SIG-M5 treated with dmso at 0.1 percent for 504 hours (cell line): ENCODE measurements around the gene SLC25A41.

ENCODE experiments used
- DNase-seq: peaks from one replicate; lab custom pipeline; 2025; ENCODE audit not compliant: unreplicated experiment; lab: John Stamatoyannopoulos, UW

Gene SLC25A41

DNA sequence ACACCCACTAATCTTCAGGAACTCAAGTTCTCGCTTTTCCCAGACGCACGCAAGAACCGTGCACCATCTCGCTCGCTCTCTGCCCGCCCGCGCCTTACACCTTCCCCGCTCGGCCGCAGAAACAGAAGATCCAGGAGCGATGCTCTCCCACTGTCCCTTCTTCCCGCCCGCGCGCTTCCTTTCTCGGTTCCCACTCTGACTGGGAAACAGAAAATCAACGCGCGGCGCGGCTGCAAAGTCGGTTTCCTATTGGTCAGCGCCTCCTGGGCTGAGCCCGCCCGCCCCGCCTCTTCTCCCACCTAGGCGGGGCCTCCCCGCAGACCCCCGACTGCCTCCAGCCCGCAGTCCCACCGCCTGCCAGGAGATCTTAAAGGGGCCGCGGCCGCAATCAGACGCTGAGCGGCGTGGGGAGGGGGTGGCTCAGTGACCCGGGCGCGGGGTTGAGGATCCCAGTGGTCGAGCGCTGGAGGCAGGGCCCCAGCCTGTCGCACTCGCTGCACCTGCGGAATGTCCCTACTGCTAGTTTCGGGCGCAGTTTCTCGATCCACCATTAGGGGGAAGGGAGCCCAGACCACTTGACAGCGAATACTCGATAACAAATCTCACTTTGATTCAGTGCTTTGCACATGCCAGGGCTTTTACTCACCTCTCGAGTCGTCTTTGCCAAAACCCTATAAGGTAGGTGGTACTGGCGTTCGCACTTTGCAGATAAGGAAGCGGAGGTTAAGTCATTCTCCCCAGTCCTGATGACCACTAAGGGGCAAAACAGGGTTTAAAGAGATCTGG, 26.7 kb upstream of the SLC25A41 start:
- DNase-seq: peak; percentile 98

GRCh38 chr19:6459262-6460098, 25.9 kb upstream of the SLC25A41 start, which contains the start of gene SLC25A23:
TSS of gene SLC25A23 (minus strand) at chr19:6459792. CDS start at chr19:6459628, 164 bp downstream.
- peak; percentile 56 for DNase-seq

DNA sequence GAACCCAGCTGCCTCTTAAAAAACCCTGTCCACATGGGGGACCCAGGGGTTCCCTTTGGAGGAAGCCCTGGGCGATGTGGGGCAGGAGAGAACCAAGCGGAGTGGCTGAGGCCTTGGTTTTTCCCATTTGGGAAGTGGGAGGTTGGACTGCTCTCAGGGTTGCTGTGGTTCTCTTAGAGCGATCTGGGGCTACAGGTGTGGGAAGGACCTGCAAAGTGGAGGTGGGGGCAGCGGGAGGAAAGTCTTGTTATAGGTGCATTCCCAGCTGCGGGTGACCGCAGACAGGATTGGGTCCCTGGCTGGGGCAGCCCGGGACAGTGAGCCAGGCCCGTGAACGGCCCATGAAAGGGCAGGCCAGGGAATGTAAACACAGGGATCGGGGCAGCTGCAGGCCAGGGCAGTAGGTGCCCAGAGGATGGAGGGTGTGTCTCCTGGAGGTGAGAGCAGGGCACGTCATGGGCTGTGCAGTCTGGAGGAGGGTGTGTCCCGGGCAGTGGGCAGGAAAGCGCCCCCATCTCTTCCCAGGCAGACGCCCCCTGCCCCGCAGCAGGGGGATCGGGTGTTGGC, 25.2 kb upstream of the SLC25A41 start:
- DNase-seq: no peak

DNA sequence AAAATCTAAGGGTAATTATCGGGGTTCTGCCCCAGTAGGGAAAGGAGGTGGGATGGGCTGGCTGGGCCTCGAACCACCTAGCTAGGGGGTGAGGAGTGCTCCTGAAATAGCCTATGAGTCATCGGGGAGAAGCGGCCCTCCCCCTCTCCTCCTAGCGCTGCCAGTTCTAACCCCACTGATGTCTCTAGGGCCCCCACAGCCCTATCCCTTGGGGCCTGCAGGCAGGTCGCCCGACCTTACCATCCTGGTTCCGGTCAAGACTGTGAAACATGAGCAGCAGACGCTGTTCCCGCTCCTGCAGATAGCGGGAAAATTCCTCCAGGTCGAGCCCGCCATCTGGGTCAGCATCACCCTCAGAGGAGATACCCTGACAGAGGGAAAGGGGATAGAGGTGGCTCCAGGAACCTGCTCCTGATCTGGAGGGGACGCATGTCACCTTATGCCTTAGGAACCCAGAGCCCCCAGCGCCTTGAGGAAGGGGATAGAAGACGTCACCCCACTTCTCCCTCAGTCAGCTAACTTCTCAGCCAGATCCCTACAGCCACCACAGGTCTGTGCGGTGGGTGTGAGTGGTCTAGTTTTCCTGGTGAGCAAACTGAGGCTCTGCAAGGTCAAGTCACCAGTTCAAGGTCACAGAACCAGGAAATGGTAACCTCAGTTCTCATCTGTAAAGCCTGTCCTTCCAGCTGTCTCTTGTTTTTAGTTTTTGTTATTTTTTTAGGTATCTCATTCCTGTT, 24.6 kb upstream of the SLC25A41 start:
- no peak for DNase-seq

- DNase-seq: no peak
Measured at GRCh38 chr19:6455924-6456323, 22.4 kb upstream of the SLC25A41 start.

DNA sequence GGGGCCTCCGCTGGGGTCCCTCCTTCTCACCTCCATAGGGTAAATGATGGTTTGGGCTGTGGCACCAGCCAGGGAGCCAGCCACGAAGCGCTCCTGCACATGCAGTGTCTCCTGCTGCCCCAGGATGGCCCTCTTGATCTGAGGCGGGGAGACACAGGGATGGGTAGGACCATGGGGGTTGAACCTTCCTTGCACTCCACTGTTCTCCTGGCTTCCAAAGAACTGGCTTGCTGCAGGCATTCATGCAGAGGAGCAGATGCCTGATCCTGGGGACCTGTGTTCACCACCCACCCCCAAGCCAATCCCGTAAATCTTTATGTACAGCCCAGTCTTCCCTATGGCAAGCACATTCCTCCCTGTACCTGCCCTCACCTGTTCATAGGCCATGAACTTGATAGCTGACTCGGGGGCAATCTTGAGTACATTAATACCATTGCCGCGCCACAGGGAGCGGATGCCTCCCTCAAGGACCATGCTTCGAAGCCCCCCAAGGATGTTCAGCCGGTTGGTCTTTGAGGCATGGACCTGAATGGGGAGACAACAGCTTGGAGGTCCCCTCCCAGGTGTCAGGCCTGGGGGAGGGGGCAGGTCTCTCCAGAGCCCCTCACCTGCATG, 20.5 kb upstream of the SLC25A41 start:
- DNase-seq: no peak

- no peak for DNase-seq
Measured at GRCh38 chr19:6452899-6453298, 19.3 kb upstream of the SLC25A41 start.

DNA sequence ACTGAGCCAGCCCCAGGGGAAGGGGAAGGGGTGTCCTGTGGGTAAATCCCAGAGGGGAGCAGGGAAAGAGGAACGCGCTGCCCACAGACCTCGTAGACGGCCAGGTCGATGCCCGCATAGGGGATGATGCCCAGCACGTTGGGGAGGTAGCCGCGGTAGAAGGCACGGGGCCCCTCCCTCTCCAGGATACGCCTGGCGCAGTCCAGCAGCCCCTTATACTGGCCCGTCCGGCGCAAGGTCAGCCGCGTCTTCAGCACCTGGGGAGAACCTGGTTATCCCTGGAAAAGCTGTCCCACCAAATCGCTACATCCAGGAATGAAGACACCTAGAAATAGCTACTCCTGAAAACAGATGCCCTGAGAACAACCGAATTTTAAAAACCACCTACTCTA, 18.7 kb upstream of the SLC25A41 start:
- DNase-seq: no peak

DNA sequence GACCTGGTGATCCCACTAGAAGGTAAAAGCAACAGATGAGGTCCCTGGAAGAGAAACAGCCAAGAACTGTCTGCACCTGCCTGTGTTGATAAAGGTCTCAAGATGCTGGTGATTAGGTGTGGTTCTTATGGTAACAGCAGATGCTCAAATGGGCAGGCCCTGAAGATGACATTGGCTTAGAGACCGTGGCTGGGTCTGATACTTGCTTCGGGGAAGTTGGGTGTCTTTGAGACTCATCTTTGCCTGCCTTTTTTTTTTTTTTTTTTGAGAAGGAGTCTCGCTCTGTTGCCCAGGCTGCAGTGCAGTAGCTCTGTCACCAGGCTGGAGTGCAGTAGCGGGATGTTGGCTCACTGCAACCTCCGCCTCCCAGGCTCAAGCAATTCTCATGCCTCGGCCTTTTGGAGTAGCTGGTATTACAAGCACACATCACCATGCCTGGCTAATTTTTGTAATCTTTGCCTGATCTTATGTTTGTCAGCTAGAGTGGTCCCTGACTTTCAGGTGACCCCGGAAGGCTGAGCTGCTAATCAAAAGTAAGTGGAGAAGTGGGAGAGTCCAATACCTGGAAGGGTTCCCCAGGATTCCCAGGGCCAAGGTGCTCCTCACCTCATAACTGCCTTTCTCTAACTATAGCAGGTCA, 18.1 kb upstream of the SLC25A41 start:
- no peak for DNase-seq

DNA sequence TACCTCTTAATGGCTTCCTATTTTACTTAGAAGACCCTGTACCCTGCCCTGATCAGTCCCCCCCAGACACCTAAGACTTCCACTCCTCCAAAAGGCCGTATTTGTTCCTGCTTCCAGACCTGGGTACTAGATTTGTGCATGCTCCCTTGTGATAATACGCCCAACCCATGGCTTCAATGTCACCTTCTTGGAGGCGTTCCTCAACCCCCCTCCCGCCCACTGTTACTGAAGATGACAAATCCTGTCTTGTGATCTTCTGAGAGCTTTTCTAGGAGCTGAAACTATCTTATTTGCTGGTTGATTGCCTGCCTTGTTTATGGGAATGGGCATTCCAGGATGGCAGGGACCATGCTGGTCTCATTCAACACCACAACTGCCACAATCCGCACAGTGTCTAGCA, 16.6 kb upstream of the SLC25A41 start:
- DNase-seq: no peak

DNA sequence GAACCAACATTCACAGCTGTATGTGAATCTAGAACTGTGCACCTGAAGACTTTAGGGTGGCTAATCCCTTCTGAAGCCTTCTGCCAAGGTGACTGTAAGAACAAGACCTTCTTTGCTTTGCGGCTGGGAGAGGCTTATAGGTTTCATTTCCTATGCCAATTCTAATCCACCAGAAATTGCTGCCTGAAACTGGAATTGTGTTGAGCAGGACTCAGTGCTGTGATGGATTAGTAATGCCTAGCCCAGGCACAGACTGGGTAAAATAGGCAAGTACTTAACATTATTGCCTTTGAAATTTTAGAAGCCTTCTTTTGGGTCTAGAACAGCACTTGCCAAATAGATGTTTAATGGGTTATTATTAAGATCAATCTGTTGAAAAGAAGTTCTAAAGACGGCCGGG, 14.5 kb upstream of the SLC25A41 start:
- DNase-seq: no peak

- DNase-seq: no peak
Measured at GRCh38 chr19:6446452-6446851, 12.9 kb upstream of the SLC25A41 start.

DNA sequence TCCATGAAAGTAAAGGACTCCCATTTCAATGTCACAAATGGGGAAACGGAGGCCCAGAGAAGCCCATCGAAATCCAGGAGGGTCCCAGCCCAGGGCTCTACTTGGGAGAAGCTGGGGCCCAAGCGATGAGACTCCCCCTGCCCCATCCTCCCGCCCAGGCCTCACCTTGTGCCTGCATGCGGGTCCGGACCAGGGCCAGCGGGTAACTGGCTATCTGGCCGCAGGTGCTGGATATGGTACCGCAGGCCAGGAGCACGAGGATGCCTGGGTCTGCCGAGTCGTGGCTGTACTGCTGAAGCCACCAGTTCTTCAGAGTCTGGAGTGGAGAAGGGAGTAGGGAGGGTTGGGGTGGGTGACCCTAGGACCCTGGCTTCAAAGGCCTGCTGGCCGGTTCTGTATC, 10.4 kb upstream of the SLC25A41 start:
- no peak for DNase-seq

- no peak for DNase-seq
Measured at GRCh38 chr19:6442087-6442688, 8.6 kb upstream of the SLC25A41 start.

- DNase-seq: no peak
Measured at GRCh38 chr19:6440905-6441304, 7.3 kb upstream of the SLC25A41 start.

- no peak for DNase-seq
Measured at GRCh38 chr19:6439743-6440142, 6.2 kb upstream of the SLC25A41 start.

- no peak for DNase-seq
Measured at GRCh38 chr19:6433165-6433564, 398 bp downstream of the SLC25A41 start.

- no peak for DNase-seq
Measured at GRCh38 chr19:6431891-6432290, 1.7 kb downstream of the SLC25A41 start.

DNA sequence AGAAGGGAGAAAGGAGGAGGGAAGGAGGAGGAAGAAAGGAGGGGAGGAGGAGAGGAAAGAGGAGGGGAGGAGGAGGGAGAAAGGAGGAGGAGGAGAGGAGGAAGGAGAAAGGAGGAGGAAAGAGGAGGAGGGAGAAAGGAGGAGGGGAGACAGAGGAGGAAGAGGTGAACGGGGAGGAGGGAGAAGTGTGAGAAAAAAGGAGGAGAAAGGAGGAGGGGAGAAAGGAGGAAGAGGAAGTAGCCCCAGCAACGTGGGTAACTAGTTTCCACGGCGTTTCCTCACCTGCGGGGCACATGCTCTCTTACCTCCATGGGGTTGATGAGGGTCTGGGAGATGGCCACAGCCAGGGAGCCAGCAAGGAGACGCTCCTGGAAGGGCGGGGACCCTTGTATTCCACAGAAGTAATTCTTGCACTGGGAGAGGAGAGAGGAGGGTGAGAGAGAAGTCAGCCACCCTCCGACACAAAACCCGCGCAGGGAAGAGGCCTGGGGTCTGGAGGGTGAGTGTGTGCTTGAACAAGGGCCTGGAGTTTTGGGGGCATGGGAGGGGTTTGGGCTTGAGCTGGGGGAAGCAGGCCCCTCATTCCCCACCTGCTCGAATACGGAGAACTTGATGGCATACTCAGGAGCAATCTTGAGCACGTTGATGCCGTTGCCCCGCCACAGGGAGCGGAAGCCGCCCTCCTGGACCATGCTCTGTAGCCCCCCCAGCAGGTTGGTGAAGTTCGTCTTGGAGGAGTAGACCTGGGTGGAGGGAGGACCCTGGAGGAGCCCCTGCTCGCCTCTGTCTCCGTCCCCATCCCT, 3.9 kb downstream of the SLC25A41 start:
- DNase-seq: peak; percentile 60
